Peyer's patch (tissue), 4 donors: ENCODE data around the gene DDC. TPM values are rescaled to one million over a fixed set of nuclear protein-coding genes. Genes with fewer than 3 reads are reported as not detected.

Experiments
- DNase-seq, 3 donors: peaks; one replicate each; pipeline ENCODE4 v3.0.0-alpha.2; 2017 to 2019
- H3K27ac ChIP-seq, 4 donors: fragments of 200-600 bp; sonication (generic); one replicate each; pipeline ENCODE4 v1.5.1; 2016 to 2019
- H3K27me3 ChIP-seq, 2 donors: fragments of 200-600 bp; sonication (generic); one replicate each; pipeline ENCODE4 v1.5.1; 2019
- H3K36me3 ChIP-seq, 3 donors: fragments of 200-600 bp; sonication (generic); one replicate each; pipeline ENCODE4 v1.5.1; 2016 to 2019
- H3K4me1 ChIP-seq, 4 donors: fragments of 200-600 bp; sonication (generic); one replicate each; pipeline ENCODE4 v1.5.1; 2016 to 2019
- H3K4me3 ChIP-seq, 4 donors: fragments of 200-600 bp; sonication (generic); 1 replicate in 3 of 4; 2 replicates in 1 of 4; pipeline ENCODE4 v1.5.1; 2016 to 2019; ENCODE audit warnings: mild to moderate bottlenecking in 1 of 4
- H3K9me3 ChIP-seq, 4 donors: fragments of 200-600 bp; sonication (generic); one replicate each; pipeline ENCODE4 v1.5.1; 2016 to 2019; ENCODE audit warnings: mild to moderate bottlenecking in 1 of 4
- CTCF ChIP-seq, 6 experiments: fragments of 450-650 bp in 4 of 6; fragments of 200-600 bp in 2 of 6; sonication (generic) in 1 of 6; IDR thresholded peaks; one replicate each; pipeline ENCODE4 v1.5.1; 2017 to 2019; ENCODE audit warnings: antibody characterized with exemption in 6 of 6, mild to moderate bottlenecking in 3 of 6, moderate library complexity in 1 of 6
- POLR2A ChIP-seq, 2 donors: fragments of 450-650 bp; IDR thresholded peaks; one replicate each; pipeline ENCODE4 v1.5.1; 2017; ENCODE audit warnings: antibody characterized with exemption in 2 of 2, mild to moderate bottlenecking in 2 of 2, moderate library complexity in 2 of 2
- total RNA-seq, 4 donors: library from RNA; depleted of rRNA; stranded (reverse); fragments of >200 nt; gene quantifications; one replicate each; pipeline ENCODE4 v1.1.0, GENCODE V29; 2016

DDC gene
- total RNA-seq, 4 donors from 2014 or later: 56.9 to 314 (median 200) TPM

GRCh38 chr7:50507898-50508470 is 57.2 kb downstream of the DDC start:
- Histone ChIP-seq H3K9me3 (no peaks in the 10 kb centered on the region), H3K27ac (no peak overlapping the region), H3K4me3 (no peak overlapping the region), H3K4me1 (no peaks in the 10 kb centered on the region), H3K27me3 (no peaks in the 10 kb centered on the region), H3K36me3 (peaks cover 0 to 10% (median 0%) of the 10 kb centered on the region in 3 donors)
- TF ChIP-seq POLR2A (IDR thresholded peaks at IDR 0.05) (no peak), CTCF (IDR thresholded peaks at IDR 0.05) (no peak)
- DNase-seq: no peak

- Histone ChIP-seq H3K27ac (no peak overlapping the region), H3K4me1 (no peaks in the 10 kb centered on the region), H3K36me3 (peaks cover 0 to 10% (median 0%) of the 10 kb centered on the region in 3 donors), H3K27me3 (no peaks in the 10 kb centered on the region), H3K9me3 (no peaks in the 10 kb centered on the region), H3K4me3 (no peak overlapping the region)
- no peak for DNase-seq
- TF ChIP-seq POLR2A (IDR thresholded peaks at IDR 0.05) (no peak), CTCF (IDR thresholded peaks at IDR 0.05) (no peak)
These were observed 59.5 kb downstream of the DDC start for GRCh38 chr7:50505553-50506210.

- Histone ChIP-seq H3K36me3 (peaks cover 0 to 10% (median 0%) of the 10 kb centered on the region in 3 donors), H3K4me3 (no peak overlapping the region), H3K27me3 (no peaks in the 10 kb centered on the region), H3K9me3 (no peaks in the 10 kb centered on the region), H3K4me1 (no peaks in the 10 kb centered on the region), H3K27ac (no peak overlapping the region)
- TF ChIP-seq POLR2A (IDR thresholded peaks at IDR 0.05): no peak
- no peak for TF ChIP-seq CTCF (IDR thresholded peaks at IDR 0.05)
- DNase-seq: no peak
These were observed 60.3 kb downstream of the DDC start for GRCh38 chr7:50504646-50505546.

GRCh38 chr7:50502947-50503346 is 62.3 kb downstream of the DDC start:
- Histone ChIP-seq H3K4me3 (no peak overlapping the region), H3K27ac (peak overlapping the region; percentile 62 to 79 (median 71)), H3K4me1 (no peaks in the 10 kb centered on the region), H3K27me3 (no peaks in the 10 kb centered on the region), H3K36me3 (peaks cover 0 to 6% (median 0%) of the 10 kb centered on the region in 3 donors), H3K9me3 (no peaks in the 10 kb centered on the region)
- DNase-seq: no peak
- TF ChIP-seq CTCF (IDR thresholded peaks at IDR 0.05) (no peak), POLR2A (IDR thresholded peaks at IDR 0.05) (no peak)

- Histone ChIP-seq H3K4me1 (peaks cover 0 to 7% (median under 1%) of the 10 kb centered on the region in 4 donors), H3K27me3 (no peaks in the 10 kb centered on the region), H3K9me3 (no peaks in the 10 kb centered on the region), H3K36me3 (peaks cover 0 to 3% (median 0%) of the 10 kb centered on the region in 3 donors), H3K4me3 (no peak overlapping the region), H3K27ac (peak overlapping the region; percentile 62 to 79 (median 71))
- TF ChIP-seq POLR2A (IDR thresholded peaks at IDR 0.05): no peak
- TF ChIP-seq CTCF (IDR thresholded peaks at IDR 0.05): no peak
- peak in 1 of 3 donors; percentile 69 for DNase-seq
These were observed 63.1 kb downstream of the DDC start for GRCh38 chr7:50502001-50502684.
